Stimulated activated CD4-positive, alpha-beta T cell treated with anti-CD3 and anti-CD28 coated beads, Interleukin-12 subunit alpha, Interleukin-12 subunit beta, amount 100 ng/mL, for 4 hours (primary cell): ENCODE results near the gene CPAMD8.
"Not testable (repeated sequence)": the region's sequence is repeated elsewhere in the genome, so short reads cannot be mapped to it uniquely, and the experiment has no call there.

Source experiments
- DNase-seq: peaks from one replicate; pipeline ENCODE4 v3.0.0-alpha.2; 2020

Gene CPAMD8

DNA sequence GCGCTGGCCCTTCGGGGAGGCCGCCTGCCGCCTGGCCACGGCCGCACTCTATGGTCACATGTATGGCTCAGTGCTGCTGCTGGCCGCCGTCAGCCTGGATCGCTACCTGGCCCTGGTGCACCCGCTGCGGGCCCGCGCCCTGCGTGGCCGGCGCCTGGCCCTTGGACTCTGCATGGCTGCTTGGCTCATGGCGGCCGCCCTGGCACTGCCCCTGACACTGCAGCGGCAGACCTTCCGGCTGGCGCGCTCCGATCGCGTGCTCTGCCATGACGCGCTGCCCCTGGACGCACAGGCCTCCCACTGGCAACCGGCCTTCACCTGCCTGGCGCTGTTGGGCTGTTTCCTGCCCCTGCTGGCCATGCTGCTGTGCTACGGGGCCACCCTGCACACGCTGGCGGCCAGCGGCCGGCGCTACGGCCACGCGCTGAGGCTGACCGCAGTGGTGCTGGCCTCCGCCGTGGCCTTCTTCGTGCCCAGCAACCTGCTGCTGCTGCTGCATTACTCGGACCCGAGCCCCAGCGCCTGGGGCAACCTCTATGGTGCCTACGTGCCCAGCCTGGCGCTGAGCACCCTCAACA is 136.6 kb downstream of the CPAMD8 start:
- no peak for DNase-seq

- no peak for DNase-seq
Measured at GRCh38 chr19:16889366-16889882, 137.2 kb downstream of the CPAMD8 start.

GRCh38 chr19:16888629-16889365 is 137.8 kb downstream of the CPAMD8 start, which contains the start of gene F2RL3:
TSS of gene F2RL3 (plus strand) at chr19:16888999. CDS start at chr19:16889190, 191 bp downstream.
- no peak for DNase-seq

DNA sequence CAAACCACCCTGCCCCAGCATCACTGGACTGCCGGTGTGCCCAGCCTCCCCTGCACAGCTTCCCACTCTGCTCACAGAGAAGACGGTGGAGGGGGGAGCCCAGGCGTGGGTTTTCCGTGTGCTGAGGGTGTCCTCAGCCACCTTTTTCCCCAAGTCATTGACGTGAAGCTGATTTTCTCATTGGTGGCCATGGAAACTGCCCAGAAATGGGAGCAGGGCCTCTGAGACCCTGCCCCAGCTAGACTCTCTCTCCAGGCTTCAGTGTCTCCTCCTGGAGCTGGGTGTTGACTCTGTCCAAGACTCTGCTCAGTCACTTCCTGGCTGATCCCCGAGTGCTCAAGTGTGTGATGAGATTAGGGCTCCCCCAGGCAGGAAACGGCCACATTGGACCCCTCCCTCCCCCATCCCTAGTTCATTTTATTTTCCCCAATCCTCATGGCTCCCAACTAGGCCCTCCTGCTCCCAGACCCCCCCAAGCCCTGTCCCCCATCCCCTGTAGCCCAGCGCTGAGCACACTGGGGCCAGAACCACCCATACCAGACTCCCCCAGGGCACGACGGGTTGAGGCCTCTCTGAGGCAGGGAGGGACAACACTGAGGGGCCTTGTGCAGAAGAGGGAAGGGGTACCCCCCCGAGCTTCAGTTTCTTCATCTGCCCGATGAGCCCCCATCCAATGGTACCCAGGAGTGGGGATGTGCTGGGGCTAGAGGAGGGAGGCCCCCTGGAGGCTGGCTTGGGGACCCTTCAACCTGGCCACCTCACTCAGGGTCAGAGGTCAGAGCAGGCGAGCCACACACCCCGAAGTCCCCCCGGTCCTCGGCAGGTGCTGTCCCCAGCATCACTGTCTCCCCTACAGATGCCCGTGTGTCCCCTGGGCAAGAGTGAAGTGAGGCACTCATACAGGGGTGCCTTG is 139.0 kb downstream of the CPAMD8 start:
- DNase-seq = no peak

DNA sequence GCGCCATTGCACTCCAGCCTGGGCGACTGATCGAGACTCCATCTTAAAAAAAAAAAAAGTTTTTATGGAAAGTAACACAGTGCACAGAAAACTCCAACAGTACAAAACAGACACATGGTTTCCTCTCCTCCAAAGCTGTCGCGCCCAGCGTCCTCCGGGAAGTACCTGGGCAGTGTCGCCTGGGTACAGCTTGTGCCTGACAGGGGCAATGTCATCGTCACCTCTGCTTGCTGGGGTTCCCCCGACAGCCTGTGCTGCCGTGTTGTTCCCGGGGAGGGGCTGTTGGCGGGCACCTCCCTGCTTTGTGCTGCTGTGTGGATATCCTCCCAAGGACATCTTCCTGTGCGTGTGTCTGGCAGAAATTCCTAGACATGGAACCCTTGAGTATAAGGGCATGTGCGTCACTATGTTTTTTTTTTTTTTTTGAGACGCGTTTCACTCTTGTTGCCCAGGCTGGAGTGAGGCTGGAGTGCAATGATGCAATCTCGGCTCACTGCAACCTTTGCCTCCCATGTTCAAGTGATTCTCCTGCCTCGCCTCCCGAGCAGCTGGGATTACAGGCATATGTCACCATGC is 140.2 kb downstream of the CPAMD8 start:
- DNase-seq = no peak

- no peak for DNase-seq
Measured at GRCh38 chr19:16885166-16885565, 141.4 kb downstream of the CPAMD8 start.

- no peak for DNase-seq
Measured at GRCh38 chr19:16883522-16883921, 143.1 kb downstream of the CPAMD8 start.

- no peak for DNase-seq
Measured at GRCh38 chr19:16882146-16882545, 144.5 kb downstream of the CPAMD8 start.

DNA sequence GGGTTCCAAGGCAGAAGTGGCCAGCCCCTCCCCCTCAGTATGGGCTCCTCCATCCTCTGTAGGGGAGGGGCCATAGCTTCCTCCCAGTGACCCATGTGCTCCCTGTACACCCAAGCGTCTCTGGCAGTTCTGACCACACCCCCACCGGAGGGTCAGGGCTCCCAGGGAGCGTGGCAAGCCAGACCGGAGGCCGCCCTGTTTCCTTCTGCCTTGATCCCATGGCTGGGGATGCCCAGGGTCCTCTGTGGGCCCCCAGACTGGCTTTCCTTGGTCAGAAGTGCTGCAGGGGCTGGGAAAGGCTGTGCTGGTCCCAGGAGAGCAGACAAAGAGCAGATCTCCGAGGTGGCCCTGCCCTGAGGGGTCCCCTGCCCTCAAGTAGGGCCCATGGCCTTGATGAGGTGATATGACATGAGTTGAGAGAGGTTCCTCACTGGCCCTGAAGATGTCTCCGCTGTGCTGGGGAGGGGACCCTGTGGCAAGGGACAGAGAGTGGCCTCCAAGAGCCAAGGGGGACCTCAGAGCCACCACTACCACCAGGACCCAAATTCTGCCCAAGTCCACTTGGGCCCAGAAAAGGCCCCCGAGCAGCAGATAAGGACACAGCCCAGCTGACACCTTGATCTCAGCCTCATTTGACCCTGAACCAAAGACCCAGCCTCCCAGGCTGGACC is 145.6 kb downstream of the CPAMD8 start:
- no peak for DNase-seq

- no peak for DNase-seq
Measured at GRCh38 chr19:16878181-16878965, 148.2 kb downstream of the CPAMD8 start.

GRCh38 chr19:16877581-16877980 is 149.0 kb downstream of the CPAMD8 start:
- DNase-seq = no peak

DNA sequence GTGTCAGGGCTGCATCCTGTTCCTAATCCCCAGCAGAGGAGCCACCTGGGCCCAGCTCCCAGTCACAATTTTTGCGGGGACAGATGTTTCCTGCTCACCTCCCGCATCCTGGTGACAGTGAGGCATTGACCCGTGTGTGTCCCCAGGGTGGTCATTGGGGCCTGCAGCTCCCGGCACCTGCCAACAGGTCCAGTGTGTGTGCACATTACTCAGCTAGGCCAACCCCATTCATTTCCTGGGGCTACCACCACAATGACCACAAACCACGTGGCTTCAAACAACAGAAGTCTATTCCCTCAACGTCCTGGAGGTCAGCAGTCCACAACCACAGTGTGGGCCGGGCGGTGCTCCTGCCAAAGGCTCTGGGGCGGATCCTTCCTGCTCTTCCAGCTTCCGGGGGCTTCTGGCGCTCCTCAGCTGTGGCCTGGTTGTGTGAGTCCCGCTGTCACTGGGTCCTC is 149.7 kb downstream of the CPAMD8 start:
- no peak for DNase-seq

DNA sequence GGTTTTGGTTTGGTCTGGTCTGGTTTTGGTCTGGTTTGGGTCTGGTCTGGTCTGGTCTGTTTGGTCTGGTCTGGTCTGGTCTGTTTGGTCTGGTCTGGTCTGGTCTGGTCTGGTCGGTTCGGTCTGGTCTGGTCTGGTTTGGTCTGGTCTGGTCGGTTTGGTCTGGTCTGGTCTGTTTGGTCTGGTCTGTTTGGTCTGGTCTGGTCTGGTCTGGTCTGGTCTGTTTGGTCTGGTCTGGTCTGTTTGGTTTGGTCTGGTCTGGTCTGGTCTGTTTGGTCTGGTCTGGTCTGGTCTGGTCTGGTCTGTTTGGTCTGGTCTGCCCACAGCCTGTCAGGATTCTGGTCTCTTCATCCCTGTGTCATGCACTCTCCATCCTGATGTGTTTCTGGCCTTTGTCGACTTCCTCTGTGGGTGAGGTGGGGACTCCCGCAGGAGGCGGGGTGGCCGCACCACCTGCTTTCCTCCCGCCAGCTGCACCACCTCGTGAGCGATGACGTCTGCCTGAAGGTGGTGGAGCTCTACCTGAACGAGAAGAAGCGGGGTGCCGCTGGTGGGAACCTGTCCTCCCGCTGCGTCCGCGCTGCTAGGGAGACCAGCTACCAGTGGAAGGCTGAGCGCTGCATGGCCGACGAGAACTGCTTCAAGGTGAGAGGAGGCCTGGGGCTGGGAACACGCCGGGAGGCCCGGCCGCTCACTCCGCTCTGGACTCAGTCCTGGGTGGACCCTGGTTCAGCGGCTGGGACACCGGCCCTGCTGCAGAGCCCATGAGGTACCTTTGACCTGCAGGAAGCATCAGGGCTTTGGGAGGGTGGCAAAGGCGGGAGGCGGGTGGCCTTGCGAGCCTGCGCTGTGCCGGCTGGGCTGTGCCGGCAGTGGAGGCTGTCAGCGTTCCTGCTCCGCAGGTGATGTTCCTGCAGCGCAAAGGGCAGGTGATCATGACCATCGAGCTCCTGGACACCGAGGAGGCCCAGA is 150.7 kb downstream of the CPAMD8 start:
- no peak for DNase-seq

DNA sequence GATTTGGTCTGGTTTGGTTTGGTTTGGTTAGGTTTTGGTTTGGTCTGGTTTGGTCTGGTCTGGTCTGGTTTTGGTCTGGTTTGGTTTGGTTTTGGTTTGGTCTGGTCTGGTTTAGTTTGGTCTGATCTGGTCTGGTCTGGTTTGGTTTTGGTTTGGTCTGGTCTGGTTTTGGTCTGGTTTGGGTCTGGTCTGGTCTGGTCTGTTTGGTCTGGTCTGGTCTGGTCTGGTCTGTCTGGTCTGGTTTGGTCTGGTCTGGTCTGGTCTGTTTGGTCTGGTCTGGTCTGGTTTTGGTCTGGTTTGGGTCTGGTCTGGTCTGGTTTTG is 151.7 kb downstream of the CPAMD8 start:
- DNase-seq = not testable (repeated sequence)

DNA sequence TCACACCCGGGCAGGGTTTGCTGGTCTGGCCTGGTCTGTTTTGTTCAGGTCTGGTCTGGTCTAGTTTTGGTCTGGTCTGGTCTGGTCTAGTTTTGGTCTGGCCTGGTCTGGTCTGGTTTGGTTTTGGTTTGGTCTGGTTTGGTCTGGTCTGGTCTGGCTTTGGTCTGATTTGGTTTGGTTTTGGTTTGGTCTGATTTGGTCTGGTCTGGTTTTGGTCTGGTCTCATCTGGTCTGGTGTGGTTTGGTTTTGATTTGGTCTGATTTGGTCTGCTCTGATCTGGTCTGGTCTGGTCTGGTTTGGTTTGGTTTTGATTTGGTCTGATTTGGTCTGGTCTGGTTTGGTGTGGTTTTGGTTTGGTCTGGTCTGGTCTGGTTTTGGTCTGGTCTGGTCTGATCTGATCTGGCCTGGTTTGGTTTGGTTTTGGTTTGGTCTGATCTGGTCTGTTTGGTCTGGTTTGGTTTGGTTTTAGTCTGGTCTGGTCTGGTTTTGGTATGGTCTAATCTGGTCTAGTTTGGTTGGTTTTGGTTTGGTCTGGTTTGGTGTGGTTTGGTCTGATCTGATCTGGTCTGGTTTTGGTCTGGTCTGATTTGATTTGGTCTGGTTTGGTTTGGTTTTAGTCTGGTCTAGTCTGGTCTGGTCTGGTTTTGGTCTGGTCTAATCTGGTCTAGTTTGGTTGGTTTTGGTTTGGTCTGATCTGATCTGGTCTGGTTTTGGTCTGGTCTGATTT is 152.2 kb downstream of the CPAMD8 start:
- DNase-seq = no peak

GRCh38 chr19:16873594-16873993 is 153.0 kb downstream of the CPAMD8 start:
- DNase-seq = no peak

DNA sequence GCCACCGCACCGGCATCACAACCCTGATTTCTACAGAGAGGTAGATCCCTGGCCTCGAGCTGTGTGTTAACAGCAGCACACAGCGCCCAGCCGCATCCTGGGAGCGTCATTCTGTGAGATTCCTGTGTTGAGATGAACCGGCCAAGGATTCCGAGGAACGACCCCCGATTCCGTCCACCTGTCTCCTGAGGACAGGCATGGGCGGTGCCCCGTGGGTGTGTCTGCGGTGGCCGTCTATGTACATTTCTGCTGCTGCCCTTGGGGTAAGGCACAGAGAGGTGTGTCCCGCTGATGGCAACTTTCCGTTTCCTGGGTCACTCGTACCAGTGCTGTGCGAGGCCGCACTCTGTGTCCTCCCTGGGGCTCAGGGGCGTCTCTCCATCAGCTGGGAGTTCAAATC is 153.9 kb downstream of the CPAMD8 start:
- no peak for DNase-seq

DNA sequence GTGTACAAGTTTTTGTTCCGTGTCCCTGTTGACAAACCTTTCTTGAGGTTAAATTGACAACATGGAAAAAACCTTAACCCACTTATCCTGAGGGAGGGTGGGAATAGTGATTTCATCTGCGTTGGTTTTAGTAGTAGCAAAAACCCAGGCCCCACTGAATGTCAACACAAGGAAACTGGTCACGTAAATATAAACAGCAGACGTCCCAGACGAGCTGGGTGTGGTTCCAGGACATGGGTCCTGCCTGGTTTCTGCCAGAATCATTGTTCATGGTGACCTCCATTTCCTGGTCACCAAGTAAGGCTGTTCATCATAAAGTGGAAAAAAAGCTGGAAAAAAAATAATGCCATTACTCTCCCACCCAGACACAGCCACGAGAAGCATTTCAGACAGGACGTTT is 154.7 kb downstream of the CPAMD8 start:
- DNase-seq = no peak

- DNase-seq = no peak
Measured at GRCh38 chr19:16869331-16869972, 157.2 kb downstream of the CPAMD8 start.
